Right forelimb (tissue), 1 donor: Measurements from ENCODE around the gene PTPA.
"Not testable (repeated sequence)": the region's sequence is repeated elsewhere in the genome, so short reads cannot be mapped to it uniquely, and the experiment has no call there.

Experiments
- DNase-seq: peaks from one replicate; pipeline ENCODE4 v3.0.0-alpha.2; 2018

The PTPA gene

DNA sequence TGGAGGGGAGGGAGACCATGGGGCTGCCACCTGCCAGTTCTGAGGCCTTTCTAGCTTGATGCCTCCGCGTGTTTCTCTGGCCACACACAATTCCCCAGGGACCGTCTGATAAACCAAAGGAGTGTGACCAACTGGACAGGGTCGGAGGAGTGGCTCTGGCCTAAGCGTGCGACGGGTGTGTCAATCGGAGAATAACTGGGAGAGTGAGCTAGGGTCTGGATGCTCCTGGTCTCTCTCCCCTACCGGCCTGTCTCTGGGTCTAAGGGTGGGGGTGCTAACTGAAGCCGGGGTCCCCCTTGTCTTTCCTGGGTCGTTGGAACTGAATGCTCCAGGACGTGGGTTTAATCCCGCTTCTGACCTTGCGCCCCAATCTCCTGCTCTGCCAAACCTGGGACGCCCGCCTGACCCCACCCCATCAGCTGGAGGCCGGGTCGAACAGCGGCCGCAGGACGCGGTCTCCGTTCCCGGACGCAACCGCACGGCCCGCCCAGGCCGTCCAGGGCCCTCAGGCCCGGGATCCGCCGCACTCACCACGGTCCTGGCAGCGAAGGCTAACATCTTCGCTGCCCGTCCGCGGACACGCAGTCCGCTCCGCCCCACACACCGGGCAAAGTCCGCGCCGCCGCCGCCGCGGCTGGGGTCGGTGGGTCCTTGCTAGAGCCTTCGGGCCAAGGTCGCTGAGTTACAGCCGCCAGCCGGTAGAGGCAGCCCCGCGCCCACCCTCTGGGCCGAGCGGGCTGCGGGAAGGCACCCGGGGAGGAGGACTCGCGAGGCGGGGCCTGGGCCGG lies 1.1 kb upstream of the PTPA start:
- no peak for DNase-seq

DNA sequence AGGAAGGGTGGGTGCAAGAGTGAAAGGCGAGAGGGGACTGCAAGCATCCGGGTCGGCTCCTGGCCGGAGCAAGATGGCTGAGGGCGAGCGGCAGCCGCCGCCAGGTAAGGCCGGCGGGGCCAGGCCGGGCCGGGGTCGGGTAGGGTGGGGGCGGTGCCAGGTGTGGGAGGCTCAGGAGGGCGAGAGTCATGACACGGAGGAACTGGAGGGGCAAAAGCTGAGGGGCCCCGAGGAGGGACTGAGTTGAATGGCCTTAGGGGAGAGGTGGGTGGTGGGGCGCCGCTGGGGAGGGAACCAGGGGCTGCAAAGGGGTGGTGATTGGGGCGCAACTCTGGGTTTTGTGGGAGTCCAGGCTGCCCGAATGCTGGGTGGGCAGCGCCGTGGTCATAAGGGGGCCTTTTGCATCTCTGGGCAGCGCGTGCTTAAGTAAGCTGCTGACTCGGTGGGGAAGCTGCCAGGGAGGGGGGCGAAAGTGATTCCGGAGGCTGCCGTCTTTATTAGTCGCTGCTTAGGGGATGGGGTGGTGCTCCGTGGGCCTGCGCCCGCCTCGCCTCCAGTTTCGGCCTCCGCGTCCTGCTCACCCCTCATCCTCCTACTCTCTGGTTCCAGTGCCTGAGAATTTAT lies 425 bp downstream of the PTPA start:
- no peak for DNase-seq

DNA sequence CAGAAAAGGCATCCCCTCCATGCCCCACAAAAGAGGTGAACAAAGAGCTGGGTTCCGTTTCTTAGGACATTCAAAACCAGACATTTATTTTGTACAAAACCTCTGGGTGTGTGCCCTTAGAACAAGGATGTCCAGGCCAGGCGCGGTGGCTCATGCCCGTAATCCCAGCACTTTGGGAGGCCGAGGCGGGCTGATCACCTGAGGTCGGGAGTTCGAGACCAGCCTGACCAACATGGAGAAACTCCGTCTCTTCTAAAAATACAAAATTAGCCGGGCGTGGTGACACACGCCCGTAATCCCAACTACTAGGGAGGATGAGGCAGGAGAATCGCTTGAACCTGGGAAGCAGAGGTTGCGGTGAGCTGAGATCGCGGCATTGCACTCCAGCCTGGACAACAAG lies 1.3 kb downstream of the PTPA start:
- DNase-seq: not testable (repeated sequence)

- no peak for DNase-seq
Observed at GRCh38 chr9:129113645-129114304, 2.6 kb downstream of the PTPA start.

GRCh38 chr9:129118799-129119198 lies 7.6 kb downstream of the PTPA start:
- no peak for DNase-seq

- DNase-seq: no peak
Observed at GRCh38 chr9:129121483-129121882, 10.3 kb downstream of the PTPA start.

DNA sequence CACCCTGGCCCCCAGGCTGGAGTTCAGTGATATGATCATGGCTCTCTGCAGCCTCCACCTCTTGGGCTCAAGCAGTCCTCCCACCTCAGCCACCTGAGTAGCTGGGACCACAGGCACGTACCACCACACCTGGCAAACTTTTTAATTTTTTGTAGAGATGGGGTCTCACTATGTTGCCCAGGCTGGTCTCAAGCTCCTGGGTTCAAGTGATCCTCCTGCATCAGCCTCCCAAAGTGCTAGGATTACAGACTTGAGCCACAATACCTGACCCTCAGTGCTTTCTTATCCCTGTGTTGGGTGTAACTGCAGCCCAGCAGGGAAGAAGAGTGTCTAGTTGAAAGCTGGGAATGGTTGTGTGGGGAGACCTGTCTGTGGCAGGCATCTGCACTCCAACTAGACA lies 10.9 kb downstream of the PTPA start:
- DNase-seq: no peak

GRCh38 chr9:129122976-129123375 lies 11.8 kb downstream of the PTPA start:
- not testable (repeated sequence) for DNase-seq

GRCh38 chr9:129124506-129125069 lies 13.4 kb downstream of the PTPA start:
- DNase-seq: no peak

DNA sequence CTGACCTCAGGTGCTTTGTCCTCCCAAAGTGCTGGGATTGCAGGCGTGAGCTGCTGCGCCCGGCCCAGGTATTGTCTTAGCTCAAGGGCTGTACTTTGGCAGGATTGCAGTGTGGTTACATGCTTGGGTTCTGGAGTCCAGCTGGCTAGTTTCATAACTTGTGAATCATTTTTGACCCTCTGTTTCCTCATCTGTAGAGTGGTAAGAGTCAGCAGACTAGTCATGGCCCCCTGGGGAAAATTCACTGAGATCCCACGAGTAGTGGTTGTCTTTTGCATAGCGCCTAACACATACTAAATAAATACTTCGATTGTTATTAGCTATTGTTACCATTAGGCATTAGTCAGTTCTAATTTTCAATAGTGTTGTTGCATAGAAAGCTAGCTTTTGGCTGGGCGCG lies 14.3 kb downstream of the PTPA start:
- DNase-seq: no peak

DNA sequence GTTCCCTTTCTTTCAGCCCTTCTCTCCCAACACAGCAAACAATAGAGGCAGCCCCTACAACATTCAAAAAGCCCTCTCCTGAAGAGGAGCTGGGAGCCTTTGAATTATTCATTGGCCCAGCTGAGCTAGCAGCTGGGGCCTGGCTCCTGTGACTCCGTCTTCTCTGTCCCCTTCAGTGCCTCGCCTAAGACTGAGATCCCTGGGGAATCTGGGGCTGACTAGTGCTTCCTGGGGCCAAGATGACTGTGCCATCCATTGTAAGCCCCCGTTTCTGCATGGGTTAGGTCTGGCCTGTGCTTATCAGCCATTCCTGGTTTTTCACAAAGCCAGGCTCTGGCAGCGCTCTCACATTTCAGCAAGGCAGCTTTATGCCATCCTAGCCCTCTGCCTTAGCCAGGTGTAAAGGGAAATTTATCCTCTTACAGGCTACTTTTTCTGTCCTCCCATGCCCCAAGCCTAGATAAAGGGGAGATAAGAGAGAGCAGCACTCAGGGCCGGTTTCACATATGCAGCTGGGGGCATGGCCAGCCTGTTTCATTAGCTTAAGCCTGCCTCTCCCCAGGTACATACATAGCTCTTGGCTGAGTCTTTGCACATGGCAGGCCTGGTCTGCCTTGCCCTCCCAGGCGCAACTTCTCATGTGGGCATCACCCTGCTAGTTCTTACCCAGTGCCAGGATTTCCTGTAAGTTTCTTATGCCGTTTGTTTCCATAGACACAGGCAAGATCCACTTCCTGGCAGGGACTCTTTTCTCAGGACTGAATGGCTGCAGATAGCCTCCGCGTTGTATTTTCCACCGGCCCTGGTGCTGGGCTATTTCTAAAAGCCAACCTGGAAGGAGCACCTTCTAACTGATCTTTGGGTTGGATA lies 15.8 kb downstream of the PTPA start:
- no peak for DNase-seq

DNA sequence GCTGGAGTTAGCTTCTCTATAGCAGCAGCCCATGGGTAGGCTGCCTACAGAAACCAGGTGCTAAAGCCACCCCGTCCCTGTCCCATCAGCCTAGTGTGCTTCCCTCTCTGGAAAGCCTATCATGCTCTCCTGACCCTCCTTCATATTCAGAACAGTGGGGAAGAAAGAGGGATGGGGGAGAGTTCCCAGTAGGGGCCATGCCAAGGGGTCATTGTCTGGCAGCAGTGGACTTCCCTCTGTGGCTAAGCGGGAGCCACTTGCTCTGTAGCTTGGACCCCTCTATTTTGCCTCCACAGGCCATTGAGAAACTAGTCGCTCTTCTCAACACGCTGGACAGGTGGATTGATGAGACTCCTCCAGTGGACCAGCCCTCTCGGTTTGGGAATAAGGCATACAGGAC lies 17.5 kb downstream of the PTPA start:
- no peak for DNase-seq

DNA sequence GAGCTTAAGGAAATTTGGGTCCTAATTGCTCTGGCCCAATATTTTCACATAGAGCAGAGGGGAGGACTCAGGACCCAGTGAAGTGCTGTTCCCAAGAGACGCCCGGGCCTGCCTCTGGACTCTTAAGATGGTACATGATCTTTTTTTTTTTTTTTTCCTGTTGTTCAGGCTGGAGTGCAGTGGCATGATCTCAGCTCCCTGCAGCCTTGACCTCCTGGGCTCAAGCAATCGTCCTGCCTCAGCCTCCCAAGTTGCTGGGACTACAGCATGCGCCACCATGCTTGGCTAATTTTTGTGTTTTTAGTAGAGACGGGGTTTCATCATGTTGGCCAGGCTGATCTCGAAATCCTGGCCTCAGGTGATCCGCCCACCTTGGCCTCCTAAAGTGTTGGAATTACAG lies 19.1 kb downstream of the PTPA start:
- not testable (repeated sequence) for DNase-seq

- DNase-seq: no peak
Observed at GRCh38 chr9:129130791-129131190, 19.6 kb downstream of the PTPA start.

DNA sequence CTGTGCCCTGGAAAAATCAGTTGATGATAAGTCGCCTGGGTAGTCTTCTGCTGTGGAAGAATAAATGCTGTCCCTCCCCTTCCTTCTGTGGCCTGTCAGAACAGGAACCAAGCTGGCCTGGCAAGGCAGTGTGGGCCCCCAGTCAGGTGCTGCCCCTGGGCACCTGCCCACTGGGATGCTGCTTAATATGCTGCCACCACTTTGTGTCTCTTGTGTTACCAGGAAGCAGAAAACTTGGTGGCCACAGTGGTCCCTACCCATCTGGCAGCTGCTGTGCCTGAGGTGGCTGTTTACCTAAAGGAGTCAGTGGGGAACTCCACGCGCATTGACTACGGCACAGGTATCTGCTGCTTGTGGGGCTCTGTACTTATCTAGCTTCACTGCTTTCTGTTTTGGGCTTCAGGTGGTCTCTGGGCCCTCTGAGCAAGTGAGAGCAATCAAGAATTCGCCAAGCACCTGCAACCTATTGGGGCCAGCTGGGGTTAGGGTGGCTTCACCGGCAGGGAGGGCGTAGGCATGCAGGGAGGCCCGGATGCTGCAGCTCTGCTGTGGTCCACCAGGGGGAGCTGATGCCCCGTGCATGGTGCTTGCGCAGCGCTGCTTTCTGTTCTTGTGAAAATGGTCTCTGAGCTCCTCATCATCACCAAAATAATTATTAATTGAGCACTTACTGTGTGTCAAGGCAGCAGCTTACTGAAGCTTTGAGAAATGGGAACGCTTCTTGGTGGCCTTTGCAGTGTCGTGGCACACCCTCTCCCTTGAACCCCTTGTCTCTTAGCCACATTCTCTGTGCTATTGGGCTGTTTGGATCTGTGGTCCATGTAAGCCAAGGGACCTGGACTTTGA lies 20.3 kb downstream of the PTPA start:
- DNase-seq: peak; percentile 86

DNA sequence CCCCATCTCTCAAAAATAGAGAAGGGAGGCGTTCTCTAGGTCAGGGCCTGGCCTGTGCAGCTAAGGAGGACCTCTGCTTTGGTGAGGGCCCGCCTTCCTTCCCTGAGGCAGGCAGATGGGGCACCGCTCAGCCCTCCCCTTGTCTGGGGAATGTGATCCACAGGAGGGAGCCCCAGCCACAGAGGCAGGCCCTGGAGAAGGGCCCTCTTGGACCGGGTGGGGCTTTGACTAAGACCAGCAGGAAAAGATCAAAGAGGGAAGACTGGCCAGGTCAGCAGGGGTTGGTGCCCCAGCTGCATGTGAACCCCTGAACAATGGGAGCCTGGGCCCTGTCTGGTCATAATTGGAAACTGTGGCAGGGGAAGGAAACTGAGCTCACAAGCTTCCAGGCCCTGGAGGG lies 21.9 kb downstream of the PTPA start:
- DNase-seq: no peak

- DNase-seq: no peak
Observed at GRCh38 chr9:129135476-129135875, 24.3 kb downstream of the PTPA start.

GRCh38 chr9:129136446-129137035 lies 25.3 kb downstream of the PTPA start:
- no peak for DNase-seq

GRCh38 chr9:129137292-129138143 lies 26.3 kb downstream of the PTPA start:
- DNase-seq: no peak

GRCh38 chr9:129138144-129138462 lies 26.9 kb downstream of the PTPA start:
- DNase-seq: no peak
